ENCODE data around the gene ESR2. TPM values are rescaled to one million over a fixed set of nuclear protein-coding genes. Genes with fewer than 3 reads are reported as not detected.
"Not testable (repeated sequence)": the region's sequence is repeated elsewhere in the genome, so short reads cannot be mapped to it uniquely, and the experiment has no call there.

Gene ESR2
- polyA plus RNA-seq, 3 donors, result 0.04 TPM; not detected in 2

DNA sequence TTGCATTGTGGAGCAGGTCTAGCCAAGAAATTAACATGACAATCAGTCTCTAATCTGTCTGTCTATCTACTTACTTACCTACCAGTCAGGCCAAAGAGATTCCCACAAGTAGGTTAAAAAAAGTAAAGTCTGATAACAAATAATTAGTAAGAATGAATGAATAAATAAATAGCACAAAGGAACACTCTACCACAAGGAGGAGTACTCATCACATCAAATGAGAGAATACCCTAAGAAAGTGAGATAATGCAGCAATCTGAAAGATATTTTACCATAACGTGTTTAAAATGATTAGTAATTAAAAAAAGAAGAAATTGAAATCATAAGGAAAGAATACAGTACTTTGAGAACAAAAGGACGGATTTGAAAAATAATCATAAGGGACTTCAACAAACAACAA, 254.1 kb downstream of the ESR2 start:
- no peak overlapping the region for H3K27ac Mint-ChIP-seq
- Histone ChIP-seq H3K27me3 (ENCODE audit: control insufficient read depth in 2 of 2, insufficient read depth in 2 of 2, low read length in 2 of 2) (no peaks in the 10 kb centered on the region), H3K9me3 (replicated peaks in 1 of 2; ENCODE audit: control insufficient read depth in 1 of 2, insufficient read depth in 1 of 2, low read length in 2 of 2) (peaks cover 0 to 6% of the 10 kb centered on the region in 2 donors), H4K20me1 (ENCODE audit: insufficient read depth, low read length) (no peaks in the 10 kb centered on the region), H3K4me3 (replicated peaks in 1 of 3; ENCODE audit: low read depth in 2 of 3, low read length in 3 of 3) (no peak overlapping the region), H3K4me2 (replicated peaks; ENCODE audit: extremely low read depth, low read length, poor library complexity, severe bottlenecking) (no peak overlapping the region), H3K36me3 (replicated peaks in 1 of 2; ENCODE audit: control insufficient read depth in 1 of 2, insufficient read depth in 2 of 2, low read length in 2 of 2) (no peaks in the 10 kb centered on the region), H2AFZ (ENCODE audit: insufficient read depth, low read depth, low read length, poor library complexity, severe bottlenecking) (no peak overlapping the region), H3K9ac (ENCODE audit: insufficient read depth, low read length, poor library complexity, severe bottlenecking) (no peak overlapping the region), H3K79me2 (ENCODE audit: insufficient read depth, low read length) (no peaks in the 10 kb centered on the region), H3K27ac (ENCODE audit: low read depth in 1 of 2, low read length in 2 of 2) (no peak overlapping the region), H3K4me1 (ENCODE audit: control insufficient read depth in 1 of 2, insufficient read depth in 2 of 2, low read length in 2 of 2) (no peaks in the 10 kb centered on the region)
- TF ChIP-seq CTCF (IDR thresholded peaks at IDR 0.05), result no peak
- no peak overlapping the region for H3K4me3 Mint-ChIP-seq
- intact Hi-C loops (cut with micrococcal nuclease), result no loop called here
- H3K27me3 Mint-ChIP-seq (ENCODE audit: low read depth in 3 of 3), result peaks cover 3 to 4% (median 3%) of the 10 kb centered on the region in 3 donors
- peaks cover 5 to 24% (median 8%) of the 10 kb centered on the region in 7 donors for H3K9me3 Mint-ChIP-seq
- no peaks in the 10 kb centered on the region for H3K36me3 Mint-ChIP-seq
- no CpG with 5 or more reads among the region's 2 CpGs for WGBS (ENCODE audit: insufficient coverage)
- DNase-seq, result no peak
- H3K4me1 Mint-ChIP-seq, result no peaks in the 10 kb centered on the region

- H3K27me3 ChIP-seq (ENCODE audit: control insufficient read depth in 2 of 2, insufficient read depth in 2 of 2, low read length in 2 of 2), result no peaks in the 10 kb centered on the region
- intact Hi-C loops (cut with micrococcal nuclease), result no loop called here
- H3K36me3 Mint-ChIP-seq, result no peaks in the 10 kb centered on the region
Observed at GRCh38 chr14:64038841-64039542, 255.2 kb downstream of the ESR2 start.

DNA sequence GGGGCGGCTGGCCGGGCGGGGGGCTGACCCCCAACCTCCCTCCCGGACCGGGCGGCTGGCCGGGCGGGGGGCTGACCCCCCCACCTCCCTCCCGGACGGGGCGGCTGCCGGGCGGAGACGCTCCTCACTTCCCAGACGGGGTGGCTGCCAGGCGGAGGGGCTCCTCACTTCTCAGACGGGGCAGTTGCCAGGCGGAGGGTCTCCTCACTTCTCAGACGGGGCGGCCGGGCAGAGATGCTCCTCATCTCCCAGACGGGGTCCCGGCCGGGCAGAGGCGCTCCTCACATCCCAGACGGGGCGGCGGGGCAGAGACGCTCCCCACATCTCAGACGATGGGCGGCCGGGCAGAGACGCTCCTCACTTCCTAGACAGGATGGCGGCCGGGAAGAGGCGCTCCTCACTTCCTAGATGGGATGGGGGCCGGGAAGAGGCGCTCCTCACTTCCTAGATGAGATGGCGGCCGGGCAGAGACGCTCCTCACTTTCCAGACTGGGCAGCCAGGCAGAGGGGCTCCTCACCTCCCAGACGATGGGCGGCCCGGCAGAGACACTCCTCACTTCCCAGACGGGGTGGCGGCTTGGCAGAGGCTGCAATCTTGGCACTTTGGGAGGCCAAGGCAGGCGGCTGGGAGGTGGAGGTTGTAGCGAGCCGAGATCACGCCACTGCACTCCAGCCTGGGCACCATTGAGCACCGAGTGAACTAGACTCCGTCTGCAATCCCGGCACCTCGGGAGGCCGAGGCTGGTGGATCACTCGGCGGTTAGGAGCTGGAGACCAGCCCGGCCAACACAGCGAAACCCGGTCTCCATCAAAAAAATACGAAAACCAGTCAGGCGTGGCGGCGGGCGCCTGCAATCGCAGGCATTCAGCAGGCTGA, 256.1 kb downstream of the ESR2 start:
- H3K9me3 ChIP-seq (replicated peaks in 1 of 2; ENCODE audit: control insufficient read depth in 1 of 2, insufficient read depth in 1 of 2, low read length in 2 of 2); H4K20me1 ChIP-seq (ENCODE audit: insufficient read depth, low read length); H3K79me2 ChIP-seq (ENCODE audit: insufficient read depth, low read length); H3K27me3 Mint-ChIP-seq (ENCODE audit: low read depth in 3 of 3); DNase-seq; H2AFZ ChIP-seq (ENCODE audit: insufficient read depth, low read depth, low read length, poor library complexity, severe bottlenecking); H3K4me1 Mint-ChIP-seq; H3K27ac Mint-ChIP-seq; H3K27ac ChIP-seq (ENCODE audit: low read depth in 1 of 2, low read length in 2 of 2); intact Hi-C loops (cut with micrococcal nuclease); H3K27me3 ChIP-seq (ENCODE audit: control insufficient read depth in 2 of 2, insufficient read depth in 2 of 2, low read length in 2 of 2); H3K4me2 ChIP-seq (replicated peaks; ENCODE audit: extremely low read depth, low read length, poor library complexity, severe bottlenecking); H3K9ac ChIP-seq (ENCODE audit: insufficient read depth, low read length, poor library complexity, severe bottlenecking); H3K36me3 Mint-ChIP-seq; H3K36me3 ChIP-seq (replicated peaks in 1 of 2; ENCODE audit: control insufficient read depth in 1 of 2, insufficient read depth in 2 of 2, low read length in 2 of 2); H3K4me1 ChIP-seq (ENCODE audit: control insufficient read depth in 1 of 2, insufficient read depth in 2 of 2, low read length in 2 of 2); H3K4me3 ChIP-seq (replicated peaks in 1 of 3; ENCODE audit: low read depth in 2 of 3, low read length in 3 of 3); H3K4me3 Mint-ChIP-seq: not testable (repeated sequence)
- peaks cover 0 to 11% (median 7%) of the 10 kb centered on the region in 7 donors for H3K9me3 Mint-ChIP-seq
- 94% methylated on average over 18 of the region's 66 CpGs for whole genome bisulfite sequencing (ENCODE audit: insufficient coverage)

More at GRCh38 chr14:64038841-64039542, 255.2 kb downstream of the ESR2 start:
- Histone ChIP-seq H3K27ac (ENCODE audit: low read depth in 1 of 2, low read length in 2 of 2) (no peak overlapping the region), H3K4me3 (replicated peaks in 1 of 3; ENCODE audit: low read depth in 2 of 3, low read length in 3 of 3) (no peak overlapping the region), H2AFZ (ENCODE audit: insufficient read depth, low read depth, low read length, poor library complexity, severe bottlenecking) (no peak overlapping the region), H3K9ac (ENCODE audit: insufficient read depth, low read length, poor library complexity, severe bottlenecking) (no peak overlapping the region), H3K4me1 (ENCODE audit: control insufficient read depth in 1 of 2, insufficient read depth in 2 of 2, low read length in 2 of 2) (no peaks in the 10 kb centered on the region), H4K20me1 (ENCODE audit: insufficient read depth, low read length) (no peaks in the 10 kb centered on the region), H3K9me3 (replicated peaks in 1 of 2; ENCODE audit: control insufficient read depth in 1 of 2, insufficient read depth in 1 of 2, low read length in 2 of 2) (peaks cover 0 to 6% of the 10 kb centered on the region in 2 donors), H3K4me2 (replicated peaks; ENCODE audit: extremely low read depth, low read length, poor library complexity, severe bottlenecking) (no peak overlapping the region), H3K79me2 (ENCODE audit: insufficient read depth, low read length) (no peaks in the 10 kb centered on the region), H3K36me3 (replicated peaks in 1 of 2; ENCODE audit: control insufficient read depth in 1 of 2, insufficient read depth in 2 of 2, low read length in 2 of 2) (no peaks in the 10 kb centered on the region)
- peaks cover 5 to 19% (median 7%) of the 10 kb centered on the region in 7 donors for H3K9me3 Mint-ChIP-seq
- no peaks in the 10 kb centered on the region for H3K4me1 Mint-ChIP-seq
- WGBS (ENCODE audit: insufficient coverage), result no CpG with 5 or more reads among the region's 5 CpGs
- DNase-seq, result no peak
- no peak for TF ChIP-seq CTCF (IDR thresholded peaks at IDR 0.05)
- H3K27ac Mint-ChIP-seq, result peak overlapping the region in 1 of 7 donors; percentile 18
- H3K27me3 Mint-ChIP-seq (ENCODE audit: low read depth in 3 of 3), result peaks cover 3 to 4% (median 3%) of the 10 kb centered on the region in 3 donors
- H3K4me3 Mint-ChIP-seq, result no peak overlapping the region

Measured in CD14-positive monocyte (primary cell).